Measurements from ENCODE around the gene MYH9.

DNA sequence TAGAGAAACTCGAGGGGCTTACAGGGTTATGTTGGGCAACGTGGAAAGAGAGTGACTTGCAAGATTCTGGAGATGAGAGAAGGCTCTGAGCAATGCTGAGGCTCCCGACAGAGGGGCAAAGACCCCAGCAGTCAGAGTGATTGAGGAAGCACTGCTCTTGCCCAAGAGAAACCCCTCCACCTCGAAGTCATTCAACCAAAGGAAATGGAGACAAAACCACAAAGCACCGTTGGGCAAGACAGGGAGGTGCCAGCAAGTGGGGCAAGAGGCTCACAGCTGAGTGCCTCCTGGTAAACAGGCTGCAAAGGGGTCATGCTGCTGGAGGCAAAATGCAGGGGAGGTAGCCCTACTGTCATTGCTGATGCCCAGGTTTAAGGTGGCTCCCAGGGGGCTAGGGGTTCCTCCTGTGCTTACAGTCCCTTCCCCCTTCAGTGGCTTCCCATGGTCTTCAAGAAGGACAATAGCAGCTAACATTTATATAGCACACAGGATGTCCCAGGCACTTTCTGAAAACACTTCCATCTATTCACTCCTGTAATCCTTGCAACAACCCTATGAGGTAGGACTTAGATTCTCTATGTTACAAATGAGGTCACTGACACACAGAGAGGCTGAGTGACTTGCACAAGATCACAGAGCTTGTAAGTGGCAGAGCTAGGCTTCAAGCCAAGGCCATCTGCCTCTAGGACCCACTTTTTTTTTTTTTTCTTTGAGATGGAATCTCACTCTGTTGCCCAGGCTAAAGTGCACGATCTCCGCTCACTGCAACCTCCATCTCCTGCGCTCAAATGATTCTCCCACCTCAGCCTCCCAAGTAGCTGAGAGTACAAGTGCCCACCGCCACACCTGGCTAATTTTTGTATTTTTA, 18.1 kb upstream of the MYH9 start:
- TF ChIP-seq, protein P1, sequence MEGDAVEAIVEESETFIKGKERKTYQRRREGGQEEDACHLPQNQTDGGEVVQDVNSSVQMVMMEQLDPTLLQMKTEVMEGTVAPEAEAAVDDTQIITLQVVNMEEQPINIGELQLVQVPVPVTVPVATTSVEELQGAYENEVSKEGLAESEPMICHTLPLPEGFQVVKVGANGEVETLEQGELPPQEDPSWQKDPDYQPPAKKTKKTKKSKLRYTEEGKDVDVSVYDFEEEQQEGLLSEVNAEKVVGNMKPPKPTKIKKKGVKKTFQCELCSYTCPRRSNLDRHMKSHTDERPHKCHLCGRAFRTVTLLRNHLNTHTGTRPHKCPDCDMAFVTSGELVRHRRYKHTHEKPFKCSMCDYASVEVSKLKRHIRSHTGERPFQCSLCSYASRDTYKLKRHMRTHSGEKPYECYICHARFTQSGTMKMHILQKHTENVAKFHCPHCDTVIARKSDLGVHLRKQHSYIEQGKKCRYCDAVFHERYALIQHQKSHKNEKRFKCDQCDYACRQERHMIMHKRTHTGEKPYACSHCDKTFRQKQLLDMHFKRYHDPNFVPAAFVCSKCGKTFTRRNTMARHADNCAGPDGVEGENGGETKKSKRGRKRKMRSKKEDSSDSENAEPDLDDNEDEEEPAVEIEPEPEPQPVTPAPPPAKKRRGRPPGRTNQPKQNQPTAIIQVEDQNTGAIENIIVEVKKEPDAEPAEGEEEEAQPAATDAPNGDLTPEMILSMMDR (conservative IDR thresholded peaks at IDR 0.05 in 1 of 2, IDR thresholded peaks at IDR 0.05 in 1 of 2; ENCODE audit: extremely low read depth in 1 of 2, insufficient read depth in 1 of 2, low read depth in 1 of 2, low read length in 2 of 2), result no peak
- no peak for TF ChIP-seq EZH2 (IDR thresholded peaks at IDR 0.05; ENCODE audit: borderline replicate concordance, low read length)

Measured in mammary epithelial cell (primary cell).